Vagina (tissue), 2 donors: ENCODE measurements around the gene MAP7.

Source experiments
- POLR2AphosphoS5 ChIP-seq, 2 donors: sonication (generic); formaldehyde crosslinking; IDR thresholded peaks; one replicate each; pipeline ENCODE4 v1.9.0; 2017; ENCODE audit warnings: antibody characterized with exemption in 2 of 2, mild to moderate bottlenecking in 2 of 2, low read depth in 1 of 2; ENCODE audit not compliant: insufficient read depth in 1 of 2
- TF ChIP-seq, protein P1 (sequence below), 3 experiments: fragments of 450-650 bp in 2 of 3; fragments of 200-600 bp in 1 of 3; sonication (generic) in 1 of 3; IDR thresholded peaks; one replicate each; pipeline ENCODE4 v1.5.1; 2017 to 2019; ENCODE audit warnings: antibody characterized with exemption in 3 of 3, mild to moderate bottlenecking in 2 of 3, moderate library complexity in 2 of 3

DNA sequence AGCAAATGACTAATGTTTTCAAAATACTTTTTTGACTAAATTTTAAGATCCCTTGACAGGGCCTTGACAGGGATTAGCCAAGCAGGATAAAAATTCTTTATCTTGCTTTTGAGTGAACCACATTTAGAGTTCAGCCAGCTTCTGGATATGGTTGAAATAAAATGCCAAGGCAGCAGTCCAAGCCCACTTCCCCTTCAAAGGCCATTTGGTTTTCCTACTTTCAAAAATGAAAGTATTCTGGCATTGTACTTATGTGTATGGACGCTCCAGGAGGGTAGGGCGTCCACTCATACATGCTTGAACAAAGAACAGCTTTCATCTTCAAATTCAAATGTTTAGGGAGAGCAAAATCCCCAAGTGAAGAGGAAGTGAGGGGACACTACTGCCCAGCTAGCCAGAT lies 178.3 kb downstream of the MAP7 start:
- TF ChIP-seq, protein P1, sequence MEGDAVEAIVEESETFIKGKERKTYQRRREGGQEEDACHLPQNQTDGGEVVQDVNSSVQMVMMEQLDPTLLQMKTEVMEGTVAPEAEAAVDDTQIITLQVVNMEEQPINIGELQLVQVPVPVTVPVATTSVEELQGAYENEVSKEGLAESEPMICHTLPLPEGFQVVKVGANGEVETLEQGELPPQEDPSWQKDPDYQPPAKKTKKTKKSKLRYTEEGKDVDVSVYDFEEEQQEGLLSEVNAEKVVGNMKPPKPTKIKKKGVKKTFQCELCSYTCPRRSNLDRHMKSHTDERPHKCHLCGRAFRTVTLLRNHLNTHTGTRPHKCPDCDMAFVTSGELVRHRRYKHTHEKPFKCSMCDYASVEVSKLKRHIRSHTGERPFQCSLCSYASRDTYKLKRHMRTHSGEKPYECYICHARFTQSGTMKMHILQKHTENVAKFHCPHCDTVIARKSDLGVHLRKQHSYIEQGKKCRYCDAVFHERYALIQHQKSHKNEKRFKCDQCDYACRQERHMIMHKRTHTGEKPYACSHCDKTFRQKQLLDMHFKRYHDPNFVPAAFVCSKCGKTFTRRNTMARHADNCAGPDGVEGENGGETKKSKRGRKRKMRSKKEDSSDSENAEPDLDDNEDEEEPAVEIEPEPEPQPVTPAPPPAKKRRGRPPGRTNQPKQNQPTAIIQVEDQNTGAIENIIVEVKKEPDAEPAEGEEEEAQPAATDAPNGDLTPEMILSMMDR (IDR thresholded peaks at IDR 0.05), result no peak
- no peak for TF ChIP-seq POLR2AphosphoS5 (IDR thresholded peaks at IDR 0.05; ENCODE audit: insufficient read depth in 1 of 2, low read depth in 1 of 2)
